HEK293 (cell line): ENCODE data around the gene RRP12.
A peak's percentile ranks its signal among the peaks of the same experiment; 100 is the strongest.

Experiments
- GFI1B ChIP-seq: fragments of 450-650 bp; formaldehyde crosslinking; IDR thresholded peaks from 2 replicates; pipeline ENCODE4 v1.5.1; 2016; ENCODE audit warnings: missing biosample characterization, missing genetic modification characterization
- GLIS1 ChIP-seq: fragments of 450-650 bp; formaldehyde crosslinking; IDR thresholded peaks from 2 replicates; pipeline ENCODE4 v1.5.1; 2016; ENCODE audit warnings: missing biosample characterization, missing genetic modification characterization
- KLF16 ChIP-seq: fragments of 450-650 bp; formaldehyde crosslinking; IDR thresholded peaks from 2 replicates; pipeline ENCODE4 v1.5.1; 2017; ENCODE audit warnings: missing biosample characterization, missing genetic modification characterization
- OVOL3 ChIP-seq: fragments of 450-650 bp; formaldehyde crosslinking; IDR thresholded peaks from 2 replicates; pipeline ENCODE4 v1.5.1; 2016; ENCODE audit warnings: missing biosample characterization, missing genetic modification characterization
- ZBTB44 ChIP-seq: fragments of 450-650 bp; IDR thresholded peaks from 2 replicates; pipeline ENCODE4 v1.5.1; 2018; ENCODE audit warnings: missing biosample characterization, mild to moderate bottlenecking, missing genetic modification characterization
- ZBTB7A ChIP-seq: fragments of 450-650 bp; formaldehyde crosslinking; IDR thresholded peaks from 2 replicates; pipeline ENCODE4 v1.5.1; 2016; ENCODE audit warnings: low read depth, missing biosample characterization, missing genetic modification characterization
- ZFP3 ChIP-seq: fragments of 450-650 bp; formaldehyde crosslinking; IDR thresholded peaks from 2 replicates; pipeline ENCODE4 v1.5.1; 2016; ENCODE audit warnings: low read depth, missing biosample characterization, missing genetic modification characterization
- ZNF10 ChIP-seq: fragments of 450-650 bp; formaldehyde crosslinking; IDR thresholded peaks from 2 replicates; pipeline ENCODE4 v1.5.1; 2017; ENCODE audit warnings: missing biosample characterization, missing genetic modification characterization
- ZNF133 ChIP-seq: fragments of 450-650 bp; formaldehyde crosslinking; IDR thresholded peaks from 2 replicates; pipeline ENCODE4 v1.5.1; 2016; ENCODE audit warnings: missing biosample characterization, missing genetic modification characterization
- ZNF175 ChIP-seq: fragments of 450-650 bp; formaldehyde crosslinking; IDR thresholded peaks from 2 replicates; pipeline ENCODE4 v1.5.1; 2016; ENCODE audit warnings: missing biosample characterization, missing genetic modification characterization
- ZNF2 ChIP-seq: fragments of 450-650 bp; formaldehyde crosslinking; IDR thresholded peaks from 2 replicates; pipeline ENCODE4 v1.5.1; 2016; ENCODE audit warnings: missing biosample characterization, missing genetic modification characterization
- ZNF404 ChIP-seq: fragments of 450-650 bp; formaldehyde crosslinking; IDR thresholded peaks from 2 replicates; pipeline ENCODE4 v1.5.1; 2017; ENCODE audit warnings: missing biosample characterization, missing genetic modification characterization
- ZNF423 ChIP-seq: fragments of 450-650 bp; formaldehyde crosslinking; IDR thresholded peaks from 2 replicates; pipeline ENCODE4 v1.5.1; 2016; ENCODE audit warnings: missing biosample characterization, missing genetic modification characterization
- ZNF426 ChIP-seq: fragments of 450-650 bp; formaldehyde crosslinking; IDR thresholded peaks from 2 replicates; pipeline ENCODE4 v1.5.1; 2017; ENCODE audit warnings: missing biosample characterization, missing genetic modification characterization, mild to moderate bottlenecking, inconsistent platforms, moderate library complexity
- ZNF473 ChIP-seq: fragments of 450-650 bp; formaldehyde crosslinking; IDR thresholded peaks from 2 replicates; pipeline ENCODE4 v1.5.1; 2017; ENCODE audit warnings: missing biosample characterization, missing genetic modification characterization
- ZNF514 ChIP-seq: fragments of 450-650 bp; formaldehyde crosslinking; IDR thresholded peaks from 2 replicates; pipeline ENCODE4 v1.5.1; 2016; ENCODE audit warnings: missing biosample characterization, missing genetic modification characterization
- ZNF521 ChIP-seq: fragments of 450-650 bp; formaldehyde crosslinking; IDR thresholded peaks from 2 replicates; pipeline ENCODE4 v1.5.1; 2017; ENCODE audit warnings: missing biosample characterization, mild to moderate bottlenecking, missing genetic modification characterization
- ZNF549 ChIP-seq: fragments of 450-650 bp; IDR thresholded peaks from 2 replicates; pipeline ENCODE4 v1.5.1; 2018; ENCODE audit warnings: missing biosample characterization, missing genetic modification characterization, mild to moderate bottlenecking, inconsistent platforms, moderate library complexity
- ZNF621 ChIP-seq: fragments of 450-650 bp; formaldehyde crosslinking; IDR thresholded peaks from 2 replicates; pipeline ENCODE4 v1.5.1; 2017; ENCODE audit warnings: missing biosample characterization, missing genetic modification characterization
- ZNF658 ChIP-seq: fragments of 450-650 bp; formaldehyde crosslinking; IDR thresholded peaks from 2 replicates; pipeline ENCODE4; 2016; ENCODE audit warnings: missing biosample characterization, missing genetic modification characterization
- ZNF701 ChIP-seq: fragments of 450-650 bp; formaldehyde crosslinking; IDR thresholded peaks from 2 replicates; pipeline ENCODE4 v1.5.1; 2016; ENCODE audit warnings: missing biosample characterization, missing genetic modification characterization
- ZNF707 ChIP-seq: fragments of 450-650 bp; formaldehyde crosslinking; IDR thresholded peaks from 2 replicates; pipeline ENCODE4 v1.5.1; 2016; ENCODE audit warnings: missing biosample characterization, missing genetic modification characterization
- ZNF768 ChIP-seq: fragments of 450-650 bp; formaldehyde crosslinking; IDR thresholded peaks from 2 replicates; pipeline ENCODE4 v1.5.1; 2018; ENCODE audit warnings: missing biosample characterization, mild to moderate bottlenecking, missing genetic modification characterization
- ZNF830 ChIP-seq: fragments of 450-650 bp; IDR thresholded peaks from 2 replicates; pipeline ENCODE4 v1.5.0; 2018; ENCODE audit warnings: missing biosample characterization, missing genetic modification characterization, low read depth, mild to moderate bottlenecking, moderate library complexity
- ZSCAN18 ChIP-seq: fragments of 450-650 bp; formaldehyde crosslinking; IDR thresholded peaks from 2 replicates; pipeline ENCODE4 v1.5.1; 2016; ENCODE audit warnings: missing biosample characterization, missing genetic modification characterization
- TF ChIP-seq, protein P1 (sequence below): fragments of 450-650 bp; formaldehyde crosslinking; conservative IDR thresholded peaks from 2 replicates; pipeline ENCODE4 v1.5.1; 2016; ENCODE audit warnings: low read depth, missing biosample characterization, missing genetic modification characterization
- TF ChIP-seq, protein P2 (sequence below): fragments of 450-650 bp; formaldehyde crosslinking; IDR thresholded peaks from 2 replicates; pipeline ENCODE4 v1.5.1; 2017; ENCODE audit warnings: missing biosample characterization, missing genetic modification characterization
- TF ChIP-seq, protein P3 (sequence below): fragments of 450-650 bp; formaldehyde crosslinking; IDR thresholded peaks from 2 replicates; pipeline ENCODE4 v1.5.1; 2016; ENCODE audit warnings: missing biosample characterization, missing genetic modification characterization

RRP12 gene

DNA sequence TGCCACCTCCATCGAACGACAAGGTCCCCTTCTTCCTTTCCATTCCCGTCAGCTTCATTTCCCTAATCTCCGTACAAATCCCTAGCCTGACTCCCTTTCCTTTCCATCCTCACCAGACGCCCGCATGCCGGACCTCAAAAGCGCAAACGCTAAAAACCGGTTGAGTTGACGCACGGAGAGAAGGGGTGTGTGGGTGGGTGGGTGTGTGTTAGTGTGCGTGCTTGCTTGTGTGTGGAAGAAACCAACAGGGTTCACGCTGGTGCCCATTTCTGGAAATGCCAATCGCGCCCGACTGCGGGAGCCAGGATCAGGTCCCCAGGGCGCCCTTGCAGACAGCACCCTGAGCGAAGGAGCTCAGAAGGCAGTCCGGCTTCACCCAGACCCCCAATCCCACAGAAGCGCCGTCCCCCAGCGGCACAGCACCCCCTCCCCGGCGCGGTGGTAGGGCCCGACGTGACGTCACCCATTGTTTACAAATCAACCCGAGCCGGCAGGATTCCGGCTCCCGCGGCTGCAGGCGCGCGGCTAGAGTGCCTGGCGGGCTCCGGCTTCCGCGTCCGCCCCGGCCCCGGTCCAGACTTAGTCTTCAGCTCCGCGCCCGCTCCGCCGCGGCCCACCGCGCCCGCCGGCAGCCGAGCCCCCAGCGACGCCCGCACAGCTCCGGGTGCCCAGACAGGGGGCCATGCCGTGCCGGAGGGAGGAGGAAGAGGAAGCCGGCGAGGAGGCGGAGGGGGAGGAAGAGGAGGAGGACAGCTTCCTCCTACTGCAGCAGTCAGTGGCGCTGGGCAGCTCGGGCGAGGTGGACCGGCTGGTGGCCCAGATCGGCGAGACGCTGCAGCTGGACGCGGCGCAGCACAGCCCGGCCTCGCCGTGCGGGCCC is 82.1 kb downstream of the RRP12 start, which contains the start of gene FRAT1 (continued):
- TF ChIP-seq ZNF426 (no peak), OVOL3 (peak; percentile 18; the same call in 1 of the 2 replicates), ZBTB7A (tag by site-specific recombination) (no peak; the same call in 1 of the 2 replicates), ZSCAN18 (tag by site-specific recombination) (peak; percentile 58; the same call in 1 of the 2 replicates), ZNF423 (tag by site-specific recombination) (0 out of 2 replicates have a peak, but pooled peaks have one; percentile 31), ZNF473 (no peak), ZNF621 (tag by site-specific recombination) (no peak), ZNF768 (tag by site-specific recombination) (no peak), ZNF133 (tag by site-specific recombination) (no peak), ZNF830 (tag by site-specific recombination) (no peak), ZNF707 (no peak), ZNF658 (tag by site-specific recombination) (no peak), ZNF521 (no peak), ZNF175 (no peak), KLF16 (peak; percentile 94), ZNF2 (tag by site-specific recombination) (peak; percentile 86), ZBTB44 (tag by site-specific recombination) (0 out of 2 replicates have a peak, but pooled peaks have one; percentile 42), ZNF514 (tag by site-specific recombination) (no peak), ZFP3 (no peak), GLIS1 (tag by site-specific recombination) (peak; percentile 80), GFI1B (tag by site-specific recombination) (no peak), ZNF404 (tag by site-specific recombination) (no peak), ZNF10 (0 out of 2 replicates have a peak, but pooled peaks have one; percentile 47), ZNF701 (tag by site-specific recombination) (no peak), ZNF549 (tag by site-specific recombination) (no peak)
- TF ChIP-seq, protein P1, sequence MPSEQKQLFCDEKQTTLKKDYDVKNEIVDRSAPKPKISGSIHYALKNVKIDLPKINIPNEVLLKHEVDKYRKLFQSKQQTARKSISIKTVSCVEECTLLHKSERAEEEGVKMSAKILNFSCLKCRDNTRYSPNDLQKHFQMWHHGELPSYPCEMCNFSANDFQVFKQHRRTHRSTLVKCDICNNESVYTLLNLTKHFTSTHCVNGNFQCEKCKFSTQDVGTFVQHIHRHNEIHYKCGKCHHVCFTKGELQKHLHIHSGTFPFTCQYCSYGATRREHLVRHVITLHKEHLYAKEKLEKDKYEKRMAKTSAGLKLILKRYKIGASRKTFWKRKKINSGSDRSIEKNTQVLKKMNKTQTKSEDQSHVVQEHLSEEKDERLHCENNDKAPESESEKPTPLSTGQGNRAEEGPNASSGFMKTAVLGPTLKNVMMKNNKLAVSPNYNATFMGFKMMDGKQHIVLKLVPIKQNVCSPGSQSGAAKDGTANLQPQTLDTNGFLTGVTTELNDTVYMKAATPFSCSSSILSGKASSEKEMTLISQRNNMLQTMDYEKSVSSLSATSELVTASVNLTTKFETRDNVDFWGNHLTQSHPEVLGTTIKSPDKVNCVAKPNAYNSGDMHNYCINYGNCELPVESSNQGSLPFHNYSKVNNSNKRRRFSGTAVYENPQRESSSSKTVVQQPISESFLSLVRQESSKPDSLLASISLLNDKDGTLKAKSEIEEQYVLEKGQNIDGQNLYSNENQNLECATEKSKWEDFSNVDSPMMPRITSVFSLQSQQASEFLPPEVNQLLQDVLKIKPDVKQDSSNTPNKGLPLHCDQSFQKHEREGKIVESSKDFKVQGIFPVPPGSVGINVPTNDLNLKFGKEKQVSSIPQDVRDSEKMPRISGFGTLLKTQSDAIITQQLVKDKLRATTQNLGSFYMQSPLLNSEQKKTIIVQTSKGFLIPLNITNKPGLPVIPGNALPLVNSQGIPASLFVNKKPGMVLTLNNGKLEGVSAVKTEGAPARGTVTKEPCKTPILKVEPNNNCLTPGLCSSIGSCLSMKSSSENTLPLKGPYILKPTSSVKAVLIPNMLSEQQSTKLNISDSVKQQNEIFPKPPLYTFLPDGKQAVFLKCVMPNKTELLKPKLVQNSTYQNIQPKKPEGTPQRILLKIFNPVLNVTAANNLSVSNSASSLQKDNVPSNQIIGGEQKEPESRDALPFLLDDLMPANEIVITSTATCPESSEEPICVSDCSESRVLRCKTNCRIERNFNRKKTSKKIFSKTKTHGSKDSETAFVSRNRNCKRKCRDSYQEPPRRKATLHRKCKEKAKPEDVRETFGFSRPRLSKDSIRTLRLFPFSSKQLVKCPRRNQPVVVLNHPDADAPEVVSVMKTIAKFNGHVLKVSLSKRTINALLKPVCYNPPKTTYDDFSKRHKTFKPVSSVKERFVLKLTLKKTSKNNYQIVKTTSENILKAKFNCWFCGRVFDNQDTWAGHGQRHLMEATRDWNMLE (tag by site-specific recombination), result 0 out of 2 replicates have a peak, but pooled peaks have one; percentile 23
- TF ChIP-seq, protein P2, sequence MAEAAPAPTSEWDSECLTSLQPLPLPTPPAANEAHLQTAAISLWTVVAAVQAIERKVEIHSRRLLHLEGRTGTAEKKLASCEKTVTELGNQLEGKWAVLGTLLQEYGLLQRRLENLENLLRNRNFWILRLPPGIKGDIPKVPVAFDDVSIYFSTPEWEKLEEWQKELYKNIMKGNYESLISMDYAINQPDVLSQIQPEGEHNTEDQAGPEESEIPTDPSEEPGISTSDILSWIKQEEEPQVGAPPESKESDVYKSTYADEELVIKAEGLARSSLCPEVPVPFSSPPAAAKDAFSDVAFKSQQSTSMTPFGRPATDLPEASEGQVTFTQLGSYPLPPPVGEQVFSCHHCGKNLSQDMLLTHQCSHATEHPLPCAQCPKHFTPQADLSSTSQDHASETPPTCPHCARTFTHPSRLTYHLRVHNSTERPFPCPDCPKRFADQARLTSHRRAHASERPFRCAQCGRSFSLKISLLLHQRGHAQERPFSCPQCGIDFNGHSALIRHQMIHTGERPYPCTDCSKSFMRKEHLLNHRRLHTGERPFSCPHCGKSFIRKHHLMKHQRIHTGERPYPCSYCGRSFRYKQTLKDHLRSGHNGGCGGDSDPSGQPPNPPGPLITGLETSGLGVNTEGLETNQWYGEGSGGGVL, result peak; percentile 39; the same call in 1 of the 2 replicates
- TF ChIP-seq, protein P3, sequence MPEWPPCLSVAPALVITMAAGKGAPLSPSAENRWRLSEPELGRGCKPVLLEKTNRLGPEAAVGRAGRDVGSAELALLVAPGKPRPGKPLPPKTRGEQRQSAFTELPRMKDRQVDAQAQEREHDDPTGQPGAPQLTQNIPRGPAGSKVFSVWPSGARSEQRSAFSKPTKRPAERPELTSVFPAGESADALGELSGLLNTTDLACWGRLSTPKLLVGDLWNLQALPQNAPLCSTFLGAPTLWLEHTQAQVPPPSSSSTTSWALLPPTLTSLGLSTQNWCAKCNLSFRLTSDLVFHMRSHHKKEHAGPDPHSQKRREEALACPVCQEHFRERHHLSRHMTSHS (tag by site-specific recombination), result no peak
